ENCODE measurements around the gene ZNF674.
"Not testable (repeated sequence)": the region's sequence is repeated elsewhere in the genome, so short reads cannot be mapped to it uniquely, and the experiment has no call there.

Gene ZNF674

DNA sequence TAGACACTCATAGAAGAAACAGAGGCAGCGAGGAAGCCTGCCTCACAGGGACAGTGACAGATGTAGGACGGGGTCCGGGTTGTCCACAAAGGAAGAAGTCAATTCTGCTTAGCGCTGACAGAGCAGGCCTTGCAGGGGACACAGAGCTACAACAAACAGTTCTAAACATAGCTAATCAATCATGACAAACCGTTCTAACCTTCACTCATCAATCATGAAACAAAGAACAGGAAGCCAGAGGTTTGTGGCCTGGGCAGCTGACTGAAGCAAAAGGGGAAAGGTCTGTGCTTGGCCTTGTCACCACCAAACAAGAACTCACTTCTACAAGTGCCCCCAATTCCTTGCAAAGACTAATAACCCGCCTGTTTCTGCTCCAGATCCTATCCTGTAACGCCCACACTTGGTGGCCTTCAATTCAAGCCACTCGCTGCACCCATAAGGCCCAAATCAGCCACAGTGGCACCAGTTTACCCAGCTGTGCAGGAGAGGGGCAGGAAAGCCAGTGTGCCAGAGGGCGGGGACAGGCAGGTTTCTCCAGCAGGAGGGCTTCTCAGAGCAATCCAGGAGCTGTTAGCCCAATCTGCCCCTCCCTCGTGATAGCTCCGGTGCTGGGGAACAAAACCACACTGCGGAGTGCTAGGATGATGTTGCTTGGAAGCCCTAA lies 15.3 kb downstream of the ZNF674 start:
- H3K36me3 ChIP-seq (ENCODE audit: control insufficient read depth in 1 of 2, insufficient read depth in 2 of 2, low read length in 2 of 2); H3K4me3 ChIP-seq (ENCODE audit: low read depth in 1 of 2, low read length in 2 of 2); H3K4me1 ChIP-seq (ENCODE audit: control insufficient read depth in 1 of 2, insufficient read depth in 2 of 2, low read length in 2 of 2); H3K9me3 ChIP-seq (ENCODE audit: control insufficient read depth in 1 of 2, low read length in 2 of 2); H3K27me3 ChIP-seq (ENCODE audit: low read depth, low read length); H3K27ac ChIP-seq (ENCODE audit: low read length): not testable (repeated sequence)

DNA sequence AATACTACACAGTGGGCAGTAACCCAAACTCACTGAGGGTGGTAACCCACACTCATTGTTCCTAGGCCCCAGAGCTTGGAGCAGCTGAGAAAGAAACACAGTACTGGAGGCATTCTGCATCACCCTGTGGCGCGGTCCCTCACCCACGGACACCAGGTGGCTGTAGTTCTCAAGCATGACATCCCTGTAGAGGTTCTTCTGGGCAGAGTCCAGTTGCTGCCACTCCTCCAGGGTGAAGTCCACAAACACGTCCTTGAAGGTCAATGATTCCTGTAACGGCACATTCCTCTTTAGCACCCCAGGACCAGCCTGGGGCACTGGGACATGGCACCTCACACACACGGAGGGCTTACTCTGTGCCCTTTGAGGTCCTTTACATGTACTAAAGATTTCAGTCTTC lies 16.6 kb downstream of the ZNF674 start:
- H3K9me3 ChIP-seq (ENCODE audit: control insufficient read depth in 1 of 2, low read length in 2 of 2); H3K4me3 ChIP-seq (ENCODE audit: low read depth in 1 of 2, low read length in 2 of 2); H3K27ac ChIP-seq (ENCODE audit: low read length); H3K4me1 ChIP-seq (ENCODE audit: control insufficient read depth in 1 of 2, insufficient read depth in 2 of 2, low read length in 2 of 2); H3K36me3 ChIP-seq (ENCODE audit: control insufficient read depth in 1 of 2, insufficient read depth in 2 of 2, low read length in 2 of 2); H3K27me3 ChIP-seq (ENCODE audit: low read depth, low read length): not testable (repeated sequence)

DNA sequence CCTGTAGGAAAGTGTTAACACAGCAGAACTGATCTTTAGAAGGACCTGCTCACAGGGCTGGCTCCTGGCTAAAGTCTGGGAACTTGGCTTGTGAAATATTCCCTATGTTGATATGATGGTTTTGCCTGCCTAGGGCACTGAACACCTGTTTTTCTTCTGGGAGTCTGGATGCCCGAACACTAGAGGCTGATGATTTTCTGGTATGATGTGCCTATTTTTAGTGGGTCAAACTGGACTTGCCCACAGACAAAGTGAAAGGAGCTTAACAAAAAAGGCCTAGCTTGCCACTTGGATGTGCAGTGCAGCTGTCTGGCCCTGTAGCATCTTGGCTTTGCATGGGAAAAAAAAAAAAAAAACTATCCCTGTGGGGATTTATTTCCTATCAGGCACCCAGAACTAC lies 39.1 kb downstream of the ZNF674 start:
- H3K27me3 ChIP-seq (ENCODE audit: low read depth, low read length): no peaks in the 10 kb centered on the region
- H3K4me3 ChIP-seq (ENCODE audit: low read depth in 1 of 2, low read length in 2 of 2): no peak overlapping the region
- H3K4me1 ChIP-seq (ENCODE audit: control insufficient read depth in 1 of 2, insufficient read depth in 2 of 2, low read length in 2 of 2): no peaks in the 10 kb centered on the region
- H3K27ac ChIP-seq (ENCODE audit: low read length): no peak overlapping the region
- peaks cover 0 to 2% of the 10 kb centered on the region in 2 donors for H3K9me3 ChIP-seq (ENCODE audit: control insufficient read depth in 1 of 2, low read length in 2 of 2)
- H3K36me3 ChIP-seq (ENCODE audit: control insufficient read depth in 1 of 2, insufficient read depth in 2 of 2, low read length in 2 of 2): peaks cover 3 to 10% of the 10 kb centered on the region in 2 donors

DNA sequence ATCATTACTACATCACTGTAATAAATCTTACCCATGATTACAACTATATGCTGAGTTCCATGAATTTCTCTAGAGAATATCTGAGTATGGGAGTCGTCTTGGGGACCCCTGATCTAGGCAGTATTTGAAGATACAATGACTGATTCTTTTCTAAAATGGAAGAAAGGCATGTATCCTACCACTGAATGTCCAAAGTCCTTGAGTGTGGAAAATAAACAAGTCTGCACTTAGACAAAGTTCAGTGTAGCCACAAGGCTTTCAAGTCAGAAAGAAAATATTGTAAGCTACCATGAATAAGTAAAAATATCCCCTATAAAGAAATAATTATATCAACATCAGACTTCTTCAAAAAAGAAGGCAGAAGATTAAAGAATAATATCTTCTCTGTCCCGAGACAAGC lies 42.4 kb downstream of the ZNF674 start:
- Histone ChIP-seq H3K9me3 (ENCODE audit: control insufficient read depth in 1 of 2, low read length in 2 of 2) (peaks cover 12 to 14% of the 10 kb centered on the region in 2 donors), H3K36me3 (ENCODE audit: control insufficient read depth in 1 of 2, insufficient read depth in 2 of 2, low read length in 2 of 2) (peaks cover 4 to 22% of the 10 kb centered on the region in 2 donors), H3K4me1 (ENCODE audit: control insufficient read depth in 1 of 2, insufficient read depth in 2 of 2, low read length in 2 of 2) (no peaks in the 10 kb centered on the region)

DNA sequence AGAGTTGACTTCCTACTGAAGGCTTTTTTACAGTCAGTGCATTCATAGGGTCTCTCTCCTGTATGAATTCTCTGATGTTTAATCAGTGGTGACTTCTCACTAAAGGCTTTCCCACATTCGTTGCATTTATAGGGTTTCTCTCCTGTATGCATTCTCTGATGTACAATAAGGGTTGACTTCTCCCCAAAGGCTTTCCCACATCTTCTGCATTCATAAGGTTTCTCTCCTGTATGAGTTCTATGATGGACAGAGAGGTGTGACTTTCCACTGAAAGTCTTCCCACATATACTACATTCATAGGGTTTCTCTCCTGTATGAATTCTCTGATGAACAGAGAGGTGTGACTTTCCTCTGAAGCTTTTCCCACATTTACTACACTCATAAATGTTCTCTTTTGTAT lies 45.2 kb downstream of the ZNF674 start:
- Histone ChIP-seq H3K36me3 (ENCODE audit: control insufficient read depth in 1 of 2, insufficient read depth in 2 of 2, low read length in 2 of 2) (peaks cover 4 to 15% of the 10 kb centered on the region in 2 donors), H3K27ac (ENCODE audit: low read length) (no peak overlapping the region), H3K27me3 (ENCODE audit: low read depth, low read length) (no peaks in the 10 kb centered on the region), H3K4me1 (ENCODE audit: control insufficient read depth in 1 of 2, insufficient read depth in 2 of 2, low read length in 2 of 2) (no peaks in the 10 kb centered on the region), H3K4me3 (ENCODE audit: low read depth in 1 of 2, low read length in 2 of 2) (peak overlapping the region; percentile 12 to 33), H3K9me3 (ENCODE audit: control insufficient read depth in 1 of 2, low read length in 2 of 2) (peaks cover 12 to 14% of the 10 kb centered on the region in 2 donors)

More for the DNA sequence above, 42.4 kb downstream of the ZNF674 start:
- no peaks in the 10 kb centered on the region for H3K27me3 ChIP-seq (ENCODE audit: low read depth, low read length)
- no peak overlapping the region for H3K4me3 ChIP-seq (ENCODE audit: low read depth in 1 of 2, low read length in 2 of 2)
- H3K27ac ChIP-seq (ENCODE audit: low read length): no peak overlapping the region

DNA sequence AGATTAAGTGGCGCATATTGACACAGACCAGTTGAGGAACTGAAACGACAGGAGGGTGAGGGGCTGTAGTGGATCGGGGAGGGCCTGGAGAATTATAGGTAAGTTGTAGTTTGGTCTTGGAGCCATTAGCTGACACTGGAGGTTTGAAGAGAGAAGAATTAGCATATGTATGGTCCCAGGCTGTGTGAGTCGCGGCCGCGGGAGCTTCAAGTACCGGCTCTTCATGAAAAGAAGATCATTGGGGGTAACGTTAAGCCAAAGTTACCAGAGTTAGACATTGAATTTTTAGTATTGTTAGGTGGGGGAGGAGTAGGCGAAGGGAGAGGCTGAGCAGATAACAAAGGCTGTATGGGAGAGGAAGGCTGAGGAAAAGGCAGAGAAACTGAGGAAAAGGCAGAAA lies 56.5 kb downstream of the ZNF674 start:
- Histone ChIP-seq H3K36me3 (ENCODE audit: control insufficient read depth in 1 of 2, insufficient read depth in 2 of 2, low read length in 2 of 2) (no peaks in the 10 kb centered on the region), H3K27me3 (ENCODE audit: low read depth, low read length) (no peaks in the 10 kb centered on the region), H3K9me3 (ENCODE audit: control insufficient read depth in 1 of 2, low read length in 2 of 2) (no peaks in the 10 kb centered on the region), H3K4me3 (ENCODE audit: low read depth in 1 of 2, low read length in 2 of 2) (no peak overlapping the region), H3K27ac (ENCODE audit: low read length) (no peak overlapping the region), H3K4me1 (ENCODE audit: control insufficient read depth in 1 of 2, insufficient read depth in 2 of 2, low read length in 2 of 2) (no peaks in the 10 kb centered on the region)

DNA sequence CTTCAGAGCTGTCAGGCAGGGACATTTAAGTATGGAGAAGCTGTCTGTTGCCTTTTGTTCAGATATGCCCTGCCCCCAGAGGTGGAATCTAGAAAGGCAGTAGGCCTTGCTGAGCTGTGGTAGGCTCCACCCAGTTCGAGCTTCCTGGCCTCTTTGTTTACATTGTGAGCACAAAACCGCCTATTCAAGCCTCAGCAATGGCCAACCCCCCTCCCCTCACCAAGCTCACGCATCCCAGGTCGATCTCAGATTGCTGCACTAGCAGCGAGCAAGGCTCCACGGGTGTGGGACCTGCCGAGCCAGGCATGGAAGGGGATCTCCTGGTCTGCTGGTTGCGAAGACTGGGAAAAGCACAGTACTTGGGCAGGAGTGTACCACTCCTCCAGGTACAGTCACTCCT lies 59.3 kb downstream of the ZNF674 start:
- no peak overlapping the region for H3K27ac ChIP-seq (ENCODE audit: low read length)
- H3K27me3 ChIP-seq (ENCODE audit: low read depth, low read length): no peaks in the 10 kb centered on the region
- no peaks in the 10 kb centered on the region for H3K36me3 ChIP-seq (ENCODE audit: control insufficient read depth in 1 of 2, insufficient read depth in 2 of 2, low read length in 2 of 2)
- no peak overlapping the region for H3K4me3 ChIP-seq (ENCODE audit: low read depth in 1 of 2, low read length in 2 of 2)
- H3K4me1 ChIP-seq (ENCODE audit: control insufficient read depth in 1 of 2, insufficient read depth in 2 of 2, low read length in 2 of 2): no peaks in the 10 kb centered on the region
- no peaks in the 10 kb centered on the region for H3K9me3 ChIP-seq (ENCODE audit: control insufficient read depth in 1 of 2, low read length in 2 of 2)

DNA sequence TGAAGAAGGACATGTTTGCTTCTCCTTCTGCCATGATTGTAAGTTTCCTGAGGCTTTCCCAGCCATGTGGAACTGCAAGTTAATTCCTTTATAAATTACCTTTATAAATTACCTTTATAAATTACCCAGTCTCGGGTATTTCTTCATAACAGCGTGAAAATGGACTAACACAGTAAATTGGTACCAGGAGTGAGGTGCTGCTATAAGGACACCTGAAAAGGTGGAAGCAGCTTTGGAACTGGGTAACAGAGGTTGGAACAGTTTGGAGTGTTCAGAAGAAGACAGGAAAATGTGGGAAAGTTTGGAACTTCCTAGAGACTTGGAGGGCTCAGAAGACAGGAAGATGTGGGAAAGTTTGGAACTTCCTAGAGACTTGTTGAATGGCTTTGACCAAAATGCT lies 66.6 kb downstream of the ZNF674 start:
- not testable (repeated sequence) for H3K9me3 ChIP-seq (ENCODE audit: control insufficient read depth in 1 of 2, low read length in 2 of 2); H3K27ac ChIP-seq (ENCODE audit: low read length); H3K4me3 ChIP-seq (ENCODE audit: low read depth in 1 of 2, low read length in 2 of 2); H3K36me3 ChIP-seq (ENCODE audit: control insufficient read depth in 1 of 2, insufficient read depth in 2 of 2, low read length in 2 of 2); H3K27me3 ChIP-seq (ENCODE audit: low read depth, low read length); H3K4me1 ChIP-seq (ENCODE audit: control insufficient read depth in 1 of 2, insufficient read depth in 2 of 2, low read length in 2 of 2)

DNA sequence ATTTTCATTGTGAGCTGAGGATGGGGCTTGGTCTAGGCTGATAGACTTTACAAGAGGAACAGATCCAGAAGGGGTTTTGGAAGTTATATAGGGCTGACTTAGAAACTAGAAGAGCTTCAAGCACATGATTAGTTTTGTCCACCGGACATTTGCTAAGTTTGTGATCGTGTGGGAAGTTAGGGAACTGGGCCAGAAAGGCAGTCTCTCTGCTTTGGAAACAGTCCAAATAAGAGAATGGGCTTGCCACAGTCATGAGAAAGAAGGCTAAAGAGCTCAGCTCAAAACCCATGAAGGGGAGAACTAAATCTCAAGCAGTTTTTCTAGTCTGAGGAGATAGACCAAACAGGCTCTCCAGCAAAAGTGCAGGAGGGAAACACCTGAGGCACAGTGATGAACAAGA lies 67.8 kb downstream of the ZNF674 start:
- H3K9me3 ChIP-seq (ENCODE audit: control insufficient read depth in 1 of 2, low read length in 2 of 2): no peaks in the 10 kb centered on the region
- no peak overlapping the region for H3K4me3 ChIP-seq (ENCODE audit: low read depth in 1 of 2, low read length in 2 of 2)
- no peaks in the 10 kb centered on the region for H3K4me1 ChIP-seq (ENCODE audit: control insufficient read depth in 1 of 2, insufficient read depth in 2 of 2, low read length in 2 of 2)
- no peaks in the 10 kb centered on the region for H3K27me3 ChIP-seq (ENCODE audit: low read depth, low read length)
- H3K36me3 ChIP-seq (ENCODE audit: control insufficient read depth in 1 of 2, insufficient read depth in 2 of 2, low read length in 2 of 2): peaks cover 0 to 2% of the 10 kb centered on the region in 2 donors
- no peak overlapping the region for H3K27ac ChIP-seq (ENCODE audit: low read length)

DNA sequence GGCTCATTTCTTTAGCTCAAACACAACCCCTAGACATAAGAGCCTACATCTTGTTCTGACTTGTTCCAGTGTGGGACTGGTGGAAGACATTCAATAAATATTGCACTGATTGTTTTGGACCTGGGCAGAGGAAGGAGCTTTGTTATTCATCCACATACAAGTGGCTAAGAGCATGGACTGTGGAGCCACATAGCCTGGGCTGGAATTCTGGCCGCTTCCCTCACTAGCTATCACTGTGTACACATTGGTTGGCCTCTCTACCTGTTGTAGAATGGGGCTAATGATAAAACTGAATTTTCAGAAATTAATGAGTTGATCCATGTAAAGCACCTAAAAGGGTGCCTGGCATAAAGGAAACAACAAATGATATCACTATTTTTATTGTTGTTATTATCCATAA lies 80.0 kb downstream of the ZNF674 start:
- peaks cover 5 to 28% of the 10 kb centered on the region in 2 donors for H3K36me3 ChIP-seq (ENCODE audit: control insufficient read depth in 1 of 2, insufficient read depth in 2 of 2, low read length in 2 of 2)

DNA sequence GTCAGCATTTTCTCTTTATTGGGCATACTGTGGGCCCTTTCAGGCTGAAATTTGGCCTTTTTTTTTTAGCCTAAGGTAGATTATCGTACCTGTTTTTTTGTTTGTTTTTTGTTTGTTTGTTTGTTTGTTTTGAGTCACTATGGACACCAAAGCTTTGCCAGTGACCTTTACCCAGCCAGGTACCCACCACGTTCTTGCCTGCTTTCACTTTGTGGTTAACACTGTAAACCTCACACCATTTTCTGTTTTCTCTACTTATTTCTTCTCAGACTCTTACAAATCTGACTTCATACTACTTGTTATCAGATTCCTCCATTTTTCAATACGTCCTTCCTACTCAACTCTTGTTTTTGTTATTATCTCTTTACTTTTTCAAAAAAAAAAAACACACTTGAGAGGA lies 81.5 kb downstream of the ZNF674 start:
- Histone ChIP-seq H3K36me3 (ENCODE audit: control insufficient read depth in 1 of 2, insufficient read depth in 2 of 2, low read length in 2 of 2) (peaks cover 5 to 23% of the 10 kb centered on the region in 2 donors), H3K4me1 (ENCODE audit: control insufficient read depth in 1 of 2, insufficient read depth in 2 of 2, low read length in 2 of 2) (no peaks in the 10 kb centered on the region), H3K4me3 (ENCODE audit: low read depth in 1 of 2, low read length in 2 of 2) (no peak overlapping the region), H3K27ac (ENCODE audit: low read length) (no peak overlapping the region), H3K9me3 (ENCODE audit: control insufficient read depth in 1 of 2, low read length in 2 of 2) (no peaks in the 10 kb centered on the region), H3K27me3 (ENCODE audit: low read depth, low read length) (no peaks in the 10 kb centered on the region)

More for the DNA sequence above, 80.0 kb downstream of the ZNF674 start:
- H3K4me3 ChIP-seq (ENCODE audit: low read depth in 1 of 2, low read length in 2 of 2): no peak overlapping the region
- no peaks in the 10 kb centered on the region for H3K9me3 ChIP-seq (ENCODE audit: control insufficient read depth in 1 of 2, low read length in 2 of 2)
- no peaks in the 10 kb centered on the region for H3K4me1 ChIP-seq (ENCODE audit: control insufficient read depth in 1 of 2, insufficient read depth in 2 of 2, low read length in 2 of 2)
- no peaks in the 10 kb centered on the region for H3K27me3 ChIP-seq (ENCODE audit: low read depth, low read length)
- no peak overlapping the region for H3K27ac ChIP-seq (ENCODE audit: low read length)

DNA sequence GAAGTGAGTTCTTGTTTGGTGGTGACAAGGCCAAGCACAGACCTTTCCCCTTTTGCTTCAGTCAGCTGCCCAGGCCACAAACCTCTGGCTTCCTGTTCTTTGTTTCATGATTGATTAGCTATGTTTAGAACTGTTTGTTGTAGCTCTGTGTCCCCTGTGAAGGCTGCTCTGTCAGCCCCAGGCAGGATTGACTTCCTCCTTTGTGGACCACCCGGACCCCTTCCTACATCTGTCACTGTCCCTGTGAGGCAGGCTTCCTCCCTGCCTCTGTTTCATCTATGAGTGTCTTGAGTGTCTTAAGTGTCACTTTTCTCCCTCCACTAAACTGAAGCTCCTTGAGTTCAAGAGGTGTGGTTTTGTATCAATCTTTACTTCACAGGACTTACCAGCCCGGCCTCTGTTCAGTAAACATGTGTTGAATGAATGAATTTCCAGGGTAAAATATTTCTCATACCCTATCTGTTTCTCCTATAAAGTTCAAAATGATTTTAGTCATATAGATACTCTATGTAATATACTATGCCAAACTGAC lies 83.5 kb downstream of the ZNF674 start:
- no peaks in the 10 kb centered on the region for H3K27me3 ChIP-seq (ENCODE audit: low read depth, low read length)
- H3K4me3 ChIP-seq (ENCODE audit: low read depth in 1 of 2, low read length in 2 of 2): no peak overlapping the region
- no peaks in the 10 kb centered on the region for H3K4me1 ChIP-seq (ENCODE audit: control insufficient read depth in 1 of 2, insufficient read depth in 2 of 2, low read length in 2 of 2)
- H3K9me3 ChIP-seq (ENCODE audit: control insufficient read depth in 1 of 2, low read length in 2 of 2): no peaks in the 10 kb centered on the region
- no peak overlapping the region for H3K27ac ChIP-seq (ENCODE audit: low read length)
- H3K36me3 ChIP-seq (ENCODE audit: control insufficient read depth in 1 of 2, insufficient read depth in 2 of 2, low read length in 2 of 2): peaks cover 5 to 17% of the 10 kb centered on the region in 2 donors

Measured in muscle layer of duodenum (tissue), 2 donors.